Skin of body (tissue), 2 donors: ENCODE measurements around the gene ROR2. TPM values are rescaled to one million over a fixed set of nuclear protein-coding genes. Genes with fewer than 3 reads are reported as not detected.

ENCODE experiments used
- DNase-seq: peaks from one replicate; lab custom pipeline; 2025; lab: John Stamatoyannopoulos, UW
- total RNA-seq: library from RNA; depleted of rRNA; stranded (reverse); fragments of >200 nt; gene quantifications from one replicate; pipeline ENCODE4 v1.2.3, GENCODE V29; 2014

ROR2 gene
- total RNA-seq, 1 donor from 2014 or later = 12.0 TPM

- no peak for DNase-seq
Observed at GRCh38 chr9:91882627-91883026, 67.4 kb downstream of the ROR2 start.

DNA sequence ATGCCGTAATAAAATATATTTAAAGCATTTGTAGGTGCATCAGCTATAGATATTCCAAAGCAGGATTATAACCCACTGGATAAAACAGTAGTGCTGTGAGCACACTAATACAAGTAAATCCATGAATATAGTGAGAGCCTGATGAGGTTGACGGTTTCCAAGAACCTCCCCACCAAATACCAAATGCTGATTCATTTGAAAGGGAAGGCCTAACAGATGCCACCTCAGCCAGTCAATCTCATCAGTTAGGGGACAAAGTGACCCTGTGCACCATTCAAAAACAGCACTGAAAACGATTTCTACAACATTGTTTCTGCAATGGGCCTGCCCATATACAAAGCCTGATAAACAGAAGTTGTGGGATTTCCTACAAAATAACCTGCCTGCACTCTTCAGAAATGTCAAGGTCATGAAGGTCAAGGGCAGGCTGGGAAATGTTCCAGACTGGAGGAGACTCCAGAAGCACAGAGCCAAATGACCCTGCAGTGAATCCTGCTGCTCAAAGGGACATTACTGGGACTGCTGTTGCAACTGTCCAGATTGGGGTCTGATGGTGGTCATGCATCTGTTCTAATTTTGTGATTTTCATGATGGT lies 69.6 kb downstream of the ROR2 start:
- no peak for DNase-seq

GRCh38 chr9:91879231-91879630 lies 70.8 kb downstream of the ROR2 start:
- DNase-seq = no peak

- peak; percentile 65 for DNase-seq
Observed at GRCh38 chr9:91873637-91874051, 76.4 kb downstream of the ROR2 start.

GRCh38 chr9:91868732-91869391 lies 81.2 kb downstream of the ROR2 start:
- peak; percentile 68 for DNase-seq

GRCh38 chr9:91867740-91868139 lies 82.3 kb downstream of the ROR2 start:
- DNase-seq = no peak

- DNase-seq = no peak
Observed at GRCh38 chr9:91865041-91865440, 85.0 kb downstream of the ROR2 start.

DNA sequence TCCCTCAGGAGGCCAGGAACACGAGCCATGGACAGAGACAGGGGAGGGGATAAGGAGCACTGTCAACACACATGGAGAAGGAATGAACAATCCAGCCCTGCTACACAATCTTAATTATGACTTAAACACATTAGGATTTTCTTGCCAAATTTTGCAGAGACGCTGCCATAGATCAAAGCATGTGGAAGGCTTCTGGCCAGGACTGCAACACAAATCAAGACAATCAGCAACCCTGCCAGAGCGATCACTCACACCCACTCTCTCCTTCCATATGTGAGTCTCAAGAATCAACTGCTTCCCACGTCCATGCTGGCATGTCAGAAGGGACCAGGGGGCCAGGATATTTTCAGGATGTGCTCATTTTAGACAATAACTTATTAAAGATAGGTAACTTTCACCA lies 85.6 kb downstream of the ROR2 start:
- peak; percentile 79 for DNase-seq

GRCh38 chr9:91863469-91863868 lies 86.6 kb downstream of the ROR2 start:
- no peak for DNase-seq

DNA sequence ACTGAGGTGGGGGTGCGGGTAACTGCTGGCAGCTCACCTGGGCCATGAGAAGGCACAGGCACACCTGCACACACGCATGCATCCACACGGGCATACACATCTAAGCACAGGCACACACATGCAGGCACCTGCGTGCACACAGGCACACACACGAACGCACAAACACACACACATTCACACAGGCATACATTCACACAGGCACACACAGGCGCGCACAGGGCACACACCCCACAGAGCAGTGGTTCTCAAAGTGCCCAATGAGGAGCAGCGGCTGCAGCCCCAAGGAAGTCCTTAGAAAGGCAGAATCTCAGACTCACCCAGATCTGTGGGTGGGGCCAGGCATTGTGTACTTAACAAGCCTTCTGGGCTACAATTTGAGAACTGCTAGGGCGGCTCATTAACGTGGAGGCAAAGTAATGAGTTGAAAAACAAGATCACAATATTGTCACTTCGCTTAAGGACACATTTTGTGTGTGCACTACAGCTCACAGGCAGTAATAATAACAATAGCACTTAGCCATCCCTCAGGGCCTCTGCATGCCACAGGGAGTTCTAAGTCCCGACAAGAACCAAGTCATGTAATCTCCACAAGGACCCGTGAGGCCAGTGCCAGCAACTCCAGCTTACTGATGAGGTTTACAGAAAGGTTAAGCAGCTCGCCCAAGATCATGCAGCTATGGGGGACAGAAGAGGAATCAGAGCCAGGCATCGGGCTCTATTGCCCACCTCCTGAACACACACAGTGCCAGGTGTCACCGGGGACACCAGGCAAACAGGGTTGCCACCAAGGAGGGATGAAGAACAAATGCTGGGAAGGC lies 91.6 kb downstream of the ROR2 start:
- DNase-seq = no peak

GRCh38 chr9:91857291-91858212 lies 92.5 kb downstream of the ROR2 start:
- no peak for DNase-seq

DNA sequence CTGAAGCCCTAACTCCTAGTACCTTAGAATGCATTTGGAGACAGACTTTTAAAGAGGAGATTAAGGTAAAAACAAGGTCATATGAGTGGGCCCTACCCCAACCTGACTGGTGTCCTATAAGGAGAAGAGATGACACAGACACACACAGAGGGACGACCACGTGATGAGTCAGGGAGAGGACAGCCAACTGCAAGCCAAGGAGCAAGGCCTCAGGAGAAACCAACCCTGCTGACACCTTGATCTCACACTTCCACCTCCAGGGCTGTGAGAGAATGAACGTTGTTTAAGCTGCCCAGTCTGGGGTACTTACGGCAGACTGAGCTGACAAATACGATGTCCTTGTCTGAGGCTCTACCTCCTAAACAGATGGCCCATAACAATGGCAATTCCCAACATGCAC lies 93.6 kb downstream of the ROR2 start:
- no peak for DNase-seq

GRCh38 chr9:91855196-91855595 lies 94.8 kb downstream of the ROR2 start:
- DNase-seq = no peak

GRCh38 chr9:91852801-91853347 lies 97.2 kb downstream of the ROR2 start:
- DNase-seq = no peak

DNA sequence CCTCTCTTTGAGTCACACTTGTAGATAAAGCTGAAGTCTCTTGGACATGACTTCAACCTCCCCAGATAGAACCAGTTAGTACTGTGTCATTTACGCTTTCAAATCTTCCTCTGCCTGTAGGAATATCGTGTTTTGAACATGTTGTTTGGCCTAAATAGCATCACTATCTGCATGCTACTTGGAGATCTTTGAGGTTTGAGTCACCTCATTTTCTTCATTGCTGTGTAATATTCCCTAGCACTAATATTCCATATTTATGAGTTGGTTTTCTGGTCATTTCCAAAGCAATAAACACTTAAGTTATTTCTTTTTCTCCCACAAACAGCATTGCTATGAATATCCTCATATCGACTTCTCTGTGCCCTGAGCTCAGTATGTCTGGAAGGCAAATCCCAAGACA lies 100.3 kb downstream of the ROR2 start:
- DNase-seq = no peak

- no peak for DNase-seq
Observed at GRCh38 chr9:91848146-91848545, 101.9 kb downstream of the ROR2 start.

DNA sequence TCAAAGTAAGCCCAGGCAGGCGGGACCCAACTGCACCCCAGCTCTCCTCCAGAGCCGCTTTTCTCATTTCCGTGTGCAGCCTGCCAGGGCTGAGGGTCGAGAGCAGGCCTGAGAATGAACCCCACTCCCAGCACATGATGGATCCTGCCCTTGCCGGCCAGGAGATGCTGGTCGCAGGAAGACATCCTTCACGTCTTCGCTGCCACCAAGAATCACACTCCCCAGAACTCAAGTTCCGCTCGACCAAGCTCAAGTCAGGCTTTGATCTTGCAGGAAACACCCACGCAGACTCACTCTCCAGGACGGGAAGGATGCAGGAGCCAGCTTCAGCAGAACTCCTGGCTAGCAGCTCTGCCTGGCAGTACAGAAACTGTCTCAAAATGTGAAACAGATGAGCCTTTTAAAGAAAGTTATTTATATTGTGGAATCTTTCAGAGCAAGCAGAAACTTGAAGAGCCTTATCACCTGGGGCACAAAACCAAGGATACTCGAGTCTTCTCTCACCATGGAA lies 102.4 kb downstream of the ROR2 start:
- DNase-seq = peak; percentile 49

- DNase-seq = no peak
Observed at GRCh38 chr9:91845879-91846278, 104.1 kb downstream of the ROR2 start.

DNA sequence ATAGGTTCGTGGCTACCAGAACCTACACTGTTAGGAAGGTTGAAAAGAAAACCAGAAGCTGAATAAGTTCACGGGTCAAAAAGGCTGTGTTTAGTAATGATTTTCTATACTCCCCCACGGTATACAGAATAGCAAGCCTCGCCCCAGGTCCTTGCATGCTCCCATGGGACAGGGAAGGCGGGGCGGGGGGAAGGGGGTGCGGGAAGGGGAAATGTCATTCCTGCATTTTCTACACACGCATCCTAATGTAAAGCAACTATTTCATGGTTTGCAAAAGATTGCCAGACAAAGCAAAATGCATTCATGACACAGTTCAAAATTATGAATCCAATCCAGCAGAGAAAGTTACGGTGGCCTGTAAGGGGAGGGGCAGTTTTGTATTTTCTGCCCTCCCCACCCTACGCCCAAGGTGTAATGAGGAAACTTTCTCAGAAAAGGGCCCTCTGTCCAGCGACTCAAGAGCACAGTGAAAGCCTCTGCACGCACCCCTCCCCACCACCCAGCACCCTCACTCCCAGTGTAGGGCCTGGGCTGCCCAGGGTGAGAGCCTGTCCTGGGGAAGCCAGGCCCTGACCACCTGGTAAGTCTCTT lies 105.2 kb downstream of the ROR2 start:
- no peak for DNase-seq

- DNase-seq = no peak
Observed at GRCh38 chr9:91844190-91844589, 105.8 kb downstream of the ROR2 start.
